Nephron progenitor cell (in vitro differentiated cells): ENCODE data around the gene DUT.

Source experiments
- DNase-seq: peaks from one replicate; pipeline ENCODE4 v3.0.0; 2021
- H3K27ac Mint-ChIP-seq: 2 replicates; pipeline ENCODE4 v1.8.0; 2021; ENCODE audit warnings: mild to moderate bottlenecking, moderate library complexity, mixed read lengths
- H3K27me3 Mint-ChIP-seq: 2 replicates; pipeline ENCODE4 v1.8.0; 2021; ENCODE audit warnings: mild to moderate bottlenecking, low read depth, mixed read lengths; ENCODE audit not compliant: poor library complexity
- H3K36me3 Mint-ChIP-seq: 2 replicates; pipeline ENCODE4 v1.8.0; 2021; ENCODE audit warnings: low read depth, mixed read lengths
- H3K4me1 Mint-ChIP-seq: 2 replicates; pipeline ENCODE4 v1.8.0; 2021; ENCODE audit warnings: mixed read lengths
- H3K4me3 Mint-ChIP-seq: 2 replicates; pipeline ENCODE4 v1.8.0; 2021; ENCODE audit warnings: mild to moderate bottlenecking, moderate library complexity, mixed read lengths
- H3K9me3 Mint-ChIP-seq: 2 replicates; pipeline ENCODE4 v1.8.0; 2021; ENCODE audit warnings: mild to moderate bottlenecking, moderate library complexity, mixed read lengths
- CTCF ChIP-seq: fragments of 200-600 bp; sonication (generic); IDR thresholded peaks from 2 replicates; pipeline ENCODE4 v1.5.0; 2021; ENCODE audit warnings: antibody characterized with exemption

The DUT gene

GRCh38 chr15:48330855-48331795 lies at the start of gene DUT:
Gene DUT (plus strand): TSS chr15:48331429. CDS start chr15:48331516, 87 bp downstream.
- H3K27me3 Mint-ChIP-seq, result no peaks in the 10 kb centered on the region
- peak within 1 kb of the TSS; percentile 99 for H3K27ac Mint-ChIP-seq
- DNase-seq, result peak; percentile 83
- peak within 1 kb of the TSS; percentile 99 for H3K4me3 Mint-ChIP-seq
- H3K4me1 Mint-ChIP-seq, result peaks cover 53% of the 10 kb centered on the region
- no peaks in the 10 kb centered on the region for H3K9me3 Mint-ChIP-seq
- no peak for TF ChIP-seq CTCF
- H3K36me3 Mint-ChIP-seq, result peaks cover 21% of the 10 kb centered on the region

- H3K36me3 Mint-ChIP-seq, result no peaks in the 10 kb centered on the region
- TF ChIP-seq CTCF, result no peak
- no peaks in the 10 kb centered on the region for H3K27me3 Mint-ChIP-seq
- no peak overlapping the region for H3K4me3 Mint-ChIP-seq
- H3K9me3 Mint-ChIP-seq, result no peaks in the 10 kb centered on the region
- DNase-seq, result no peak
- H3K4me1 Mint-ChIP-seq, result peaks cover 54% of the 10 kb centered on the region
- H3K27ac Mint-ChIP-seq, result no peak overlapping the region
These were observed 49.6 kb upstream of the DUT start for GRCh38 chr15:48281674-48282073.

- no peak for TF ChIP-seq CTCF
- no peak overlapping the region for H3K4me3 Mint-ChIP-seq
- no peak overlapping the region for H3K27ac Mint-ChIP-seq
- no peaks in the 10 kb centered on the region for H3K36me3 Mint-ChIP-seq
- H3K9me3 Mint-ChIP-seq, result no peaks in the 10 kb centered on the region
- H3K27me3 Mint-ChIP-seq, result no peaks in the 10 kb centered on the region
- peaks cover 54% of the 10 kb centered on the region for H3K4me1 Mint-ChIP-seq
- DNase-seq, result no peak
These were observed 49.0 kb upstream of the DUT start for GRCh38 chr15:48282216-48282615.

- no peak for DNase-seq
- H3K27ac Mint-ChIP-seq, result peak overlapping the region; percentile 80
- H3K9me3 Mint-ChIP-seq, result no peaks in the 10 kb centered on the region
- no peak overlapping the region for H3K4me3 Mint-ChIP-seq
- no peaks in the 10 kb centered on the region for H3K36me3 Mint-ChIP-seq
- peaks cover 52% of the 10 kb centered on the region for H3K4me1 Mint-ChIP-seq
- no peak for TF ChIP-seq CTCF
- no peaks in the 10 kb centered on the region for H3K27me3 Mint-ChIP-seq
These were observed 47.7 kb upstream of the DUT start for GRCh38 chr15:48283396-48284145.

GRCh38 chr15:48285329-48286214 lies 45.7 kb upstream of the DUT start:
- no peaks in the 10 kb centered on the region for H3K36me3 Mint-ChIP-seq
- H3K4me1 Mint-ChIP-seq, result peaks cover 37% of the 10 kb centered on the region
- H3K4me3 Mint-ChIP-seq, result no peak overlapping the region
- DNase-seq, result peak; percentile 53
- no peaks in the 10 kb centered on the region for H3K27me3 Mint-ChIP-seq
- TF ChIP-seq CTCF, result peak; percentile 69
- no peaks in the 10 kb centered on the region for H3K9me3 Mint-ChIP-seq
- H3K27ac Mint-ChIP-seq, result no peak overlapping the region
